Femur (tissue), 1 donor: ENCODE measurements around the gene ACHE.
"Not testable (repeated sequence)": the region's sequence is repeated elsewhere in the genome, so short reads cannot be mapped to it uniquely, and the experiment has no call there.

Experiments
- DNase-seq: peaks from one replicate; pipeline ENCODE4 v3.0.0-alpha.2; 2017

ACHE gene

DNA sequence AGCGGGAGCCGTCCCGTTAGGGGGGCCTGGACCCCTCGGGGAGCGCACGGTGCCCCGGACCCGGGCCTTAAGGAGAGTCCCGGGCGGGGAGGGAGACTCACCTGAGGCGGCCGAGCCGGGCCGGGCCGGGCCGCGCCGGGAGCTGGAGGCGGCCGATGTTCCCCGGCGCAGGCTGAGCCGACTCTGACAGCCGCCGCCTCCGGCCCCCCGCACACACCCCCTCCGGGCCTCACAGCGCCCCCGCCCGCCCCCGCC is at the start of gene ACHE:
TSS of gene ACHE (minus strand) at position 188 of the 255 bp plus-strand sequence. CDS start 1,656 bp downstream, outside the sequence.
- no peak for DNase-seq

DNA sequence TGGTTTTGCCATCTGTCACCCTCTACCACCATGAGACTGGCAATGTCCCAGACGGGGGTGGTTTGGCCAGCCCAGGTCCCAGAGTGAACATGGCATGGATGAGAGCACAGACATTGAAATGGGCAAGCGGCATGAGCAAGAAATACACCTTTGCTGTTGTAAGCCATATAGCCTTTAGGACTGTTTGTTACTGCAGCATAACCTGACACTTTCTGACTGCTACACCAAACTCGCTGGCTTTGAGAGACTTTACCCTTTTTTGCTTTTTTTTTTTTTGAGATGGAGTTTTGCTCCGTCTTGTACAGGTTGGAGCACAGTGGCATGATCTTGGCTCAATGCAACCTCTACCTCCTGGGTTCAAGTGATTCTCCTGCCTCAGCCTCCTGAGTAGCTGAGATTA is 48.5 kb upstream of the ACHE start:
- DNase-seq: no peak

DNA sequence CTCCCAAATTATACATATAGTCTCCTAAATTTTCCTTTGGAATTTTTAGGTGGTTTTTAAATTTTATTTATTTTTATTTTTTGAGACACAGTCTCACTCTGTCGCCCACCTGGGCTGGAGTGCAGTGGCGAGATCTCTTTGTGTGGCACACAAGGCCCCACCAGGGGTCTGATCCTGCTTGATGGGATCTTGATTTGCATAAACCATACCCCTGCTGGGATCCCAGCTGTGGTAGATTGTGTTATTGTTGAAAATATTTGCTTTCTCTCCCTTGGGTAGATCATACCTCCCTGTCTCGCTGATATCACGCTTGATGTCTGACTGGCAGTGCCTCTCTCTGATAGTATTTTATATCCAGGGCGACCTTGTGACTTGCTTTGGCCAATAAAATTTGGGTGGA is 48.0 kb upstream of the ACHE start:
- DNase-seq: no peak

DNA sequence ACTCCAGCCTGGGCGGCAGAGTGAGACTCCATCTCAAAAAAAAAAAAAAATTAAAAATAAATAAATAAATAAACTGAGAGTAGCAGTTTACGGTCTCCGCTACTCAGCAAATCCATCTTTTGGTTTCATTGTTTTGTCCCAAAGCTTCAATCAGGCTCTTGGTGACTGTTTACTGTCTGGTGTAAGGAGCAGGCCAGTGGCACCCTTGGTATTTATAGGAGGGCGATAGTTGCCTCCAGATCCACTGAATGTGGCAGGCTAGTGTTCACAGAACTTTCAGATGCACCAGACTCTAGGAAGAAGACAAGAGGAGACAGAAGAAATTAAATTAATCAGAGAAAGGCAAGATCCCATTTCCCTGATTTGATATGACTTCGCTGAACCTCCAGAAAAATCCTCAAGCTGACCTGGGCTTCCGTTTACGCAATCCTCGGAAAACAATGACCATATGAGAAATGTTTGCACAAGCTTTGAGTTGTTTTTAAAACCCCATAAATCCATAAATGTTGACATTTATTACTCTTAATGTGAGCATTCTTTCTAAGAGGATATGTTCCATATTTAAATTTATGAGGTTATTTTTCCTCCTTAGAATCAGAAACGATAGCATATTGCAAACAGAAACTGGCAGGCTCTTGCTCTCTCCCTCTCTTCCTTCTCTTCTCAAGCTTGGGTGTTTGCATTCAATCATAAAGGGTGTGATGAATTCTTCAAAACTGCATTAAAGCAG is 46.5 kb upstream of the ACHE start:
- DNase-seq: no peak

DNA sequence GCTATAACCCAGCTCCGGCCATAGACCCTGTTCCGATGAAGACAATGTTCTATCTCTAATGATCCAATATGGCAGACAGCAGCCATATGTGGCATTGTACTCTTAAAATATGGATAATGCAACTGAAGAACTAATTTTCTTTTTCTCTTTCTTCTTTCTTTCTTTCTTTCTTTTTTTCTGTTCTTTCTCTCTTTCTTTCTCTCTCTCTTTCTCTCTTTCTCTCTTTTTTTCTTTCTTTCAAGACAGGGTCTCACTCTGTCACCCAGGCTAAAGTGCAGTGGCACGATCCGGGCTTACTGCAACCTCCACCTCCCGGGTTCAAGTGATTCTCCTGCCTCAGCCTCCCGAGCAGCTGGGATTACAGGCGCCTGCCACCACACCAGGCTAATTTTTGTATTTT is 40.5 kb upstream of the ACHE start:
- not testable (repeated sequence) for DNase-seq

DNA sequence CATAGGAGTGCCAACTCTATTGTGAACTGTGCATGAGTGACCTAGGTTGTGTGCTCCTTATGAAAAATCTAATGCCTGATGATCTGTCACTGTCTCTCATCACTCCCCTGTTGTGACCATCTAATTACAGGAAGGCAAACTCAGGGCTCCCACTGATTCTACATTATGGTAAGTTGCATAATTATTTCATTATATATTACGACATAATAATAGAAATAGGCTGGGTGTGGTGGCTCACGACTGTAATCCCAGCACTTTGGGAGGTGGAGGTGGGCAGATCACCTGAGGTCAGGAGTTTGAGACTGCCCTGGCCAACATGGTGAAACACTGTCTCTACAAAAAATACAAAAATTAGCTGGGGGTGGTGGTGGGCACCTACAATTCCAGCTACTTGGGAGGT is 39.7 kb upstream of the ACHE start:
- DNase-seq: not testable (repeated sequence)

DNA sequence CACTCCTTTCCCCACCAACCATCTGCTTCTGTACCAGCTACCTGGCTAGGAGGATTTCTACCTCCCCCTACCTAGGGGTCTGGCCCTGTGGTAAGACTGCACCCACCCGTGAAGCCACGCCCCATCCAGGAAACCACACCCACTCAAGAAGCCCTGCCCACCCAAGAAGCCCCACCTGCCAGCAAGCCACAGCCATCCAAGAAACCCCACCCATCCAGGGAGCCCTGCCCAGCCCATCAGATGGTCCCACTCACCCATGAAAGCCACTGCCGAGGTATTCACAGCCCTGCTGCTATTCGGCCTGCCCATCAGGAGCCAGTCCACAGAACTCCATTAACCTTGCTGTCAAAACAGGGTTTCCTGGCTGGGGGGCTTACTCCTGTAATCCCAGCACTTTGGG is 38.0 kb upstream of the ACHE start:
- no peak for DNase-seq

DNA sequence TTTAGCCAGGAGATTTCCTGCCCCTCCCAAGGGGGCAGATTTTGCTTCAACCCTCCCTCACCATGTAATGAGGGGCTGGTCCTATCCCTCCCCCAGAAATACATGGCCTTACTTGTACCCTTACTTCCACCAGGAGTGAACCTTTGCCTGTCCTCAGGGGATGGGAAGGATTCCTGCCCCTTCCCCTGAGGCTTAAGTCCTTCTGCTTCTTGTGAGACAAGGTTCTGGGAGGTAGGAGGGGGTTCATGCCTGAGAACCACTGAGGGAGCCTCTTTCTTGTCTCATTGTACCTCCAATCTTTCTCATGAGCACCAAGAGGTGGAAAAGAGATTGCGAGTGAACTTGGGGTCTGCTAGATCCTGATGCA is 34.1 kb upstream of the ACHE start:
- no peak for DNase-seq

DNA sequence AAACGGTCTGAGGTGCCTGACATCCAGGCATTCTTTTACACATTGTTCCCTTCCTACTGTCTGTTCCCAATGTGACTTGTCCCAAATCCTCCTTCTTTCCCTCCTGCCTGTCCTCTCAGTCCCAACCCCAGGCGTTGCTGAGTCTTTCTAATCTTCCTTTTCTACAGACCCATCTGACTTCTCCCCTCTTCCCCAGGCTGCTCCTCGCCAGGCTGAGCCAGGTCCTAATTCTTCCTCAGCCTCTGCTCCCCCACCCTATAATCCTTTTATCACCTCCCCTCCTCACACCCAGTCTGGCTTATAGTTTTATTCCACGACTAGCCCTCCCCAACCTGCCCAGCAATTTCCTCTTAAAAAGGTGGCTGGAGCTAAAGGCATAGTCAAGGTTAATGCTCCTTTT is 27.9 kb upstream of the ACHE start:
- DNase-seq: not testable (repeated sequence)

DNA sequence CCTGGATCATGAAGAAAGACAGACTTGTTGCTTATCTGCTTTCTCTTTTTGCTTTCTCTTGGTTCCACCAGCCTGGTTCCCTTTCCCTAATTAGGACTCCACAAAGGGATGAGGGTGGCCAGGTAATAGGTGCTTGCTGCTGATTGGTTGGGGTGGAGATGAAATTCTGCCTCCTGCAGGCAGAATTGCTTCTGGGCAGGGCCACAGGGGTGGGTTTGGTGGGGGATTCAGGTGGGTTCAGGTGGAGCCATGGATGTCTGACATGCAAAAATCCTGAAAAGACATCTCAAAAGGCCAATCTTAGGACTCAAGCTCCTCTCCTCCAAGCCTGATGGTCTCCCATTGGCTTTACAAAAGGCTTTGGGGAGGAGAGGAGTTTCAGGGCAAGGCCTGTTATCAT is 25.4 kb upstream of the ACHE start:
- no peak for DNase-seq

DNA sequence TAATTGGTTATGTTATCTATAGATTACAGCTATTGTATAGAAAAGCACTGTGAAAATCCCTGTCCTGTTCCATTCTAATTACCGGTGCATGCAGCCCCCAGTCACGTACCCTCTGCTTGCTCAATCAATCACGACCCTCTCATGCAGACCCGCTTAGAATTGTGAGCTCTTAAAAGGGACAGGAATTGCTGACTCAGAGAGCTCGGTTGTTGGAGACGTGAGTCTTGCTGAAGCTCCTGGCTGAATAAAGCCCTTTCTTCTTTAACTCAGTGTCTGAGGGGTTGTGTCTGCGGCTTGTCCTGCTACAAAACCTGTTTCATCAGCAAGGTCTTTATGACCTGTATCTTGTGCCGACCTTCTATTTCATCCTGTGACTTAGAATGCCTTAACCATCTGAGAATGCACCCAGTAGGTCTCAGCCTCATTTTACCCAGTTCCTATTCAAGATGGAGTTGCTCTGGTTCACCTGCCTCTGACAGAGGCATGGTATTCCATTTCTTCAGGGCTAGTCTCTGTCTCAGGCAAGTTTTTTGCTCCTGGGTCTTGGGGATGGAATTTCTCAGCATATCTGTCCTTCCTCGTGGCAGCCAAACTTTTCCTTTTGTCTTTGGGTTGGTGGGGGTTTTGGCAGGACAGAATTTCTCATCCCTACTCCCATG is 24.2 kb upstream of the ACHE start:
- not testable (repeated sequence) for DNase-seq

DNA sequence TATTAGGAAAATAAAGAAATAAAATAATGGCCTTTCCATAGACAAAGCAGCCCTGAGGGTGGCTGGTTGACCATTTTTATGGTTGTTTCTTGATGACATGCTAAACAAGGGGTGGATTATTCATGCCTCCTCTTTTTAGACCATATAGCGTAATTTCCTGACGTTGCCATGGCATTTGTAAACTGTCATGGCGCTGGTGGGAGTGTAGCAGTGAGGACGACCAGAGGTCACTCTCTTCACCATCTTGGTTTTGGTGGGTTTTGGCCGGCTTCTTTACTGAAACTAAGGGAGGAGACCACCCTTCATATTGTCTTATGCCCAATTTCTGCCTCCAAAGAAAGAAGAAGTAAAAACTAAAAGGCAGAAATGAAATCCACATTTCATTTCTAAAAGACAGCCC is 23.6 kb upstream of the ACHE start:
- not testable (repeated sequence) for DNase-seq

DNA sequence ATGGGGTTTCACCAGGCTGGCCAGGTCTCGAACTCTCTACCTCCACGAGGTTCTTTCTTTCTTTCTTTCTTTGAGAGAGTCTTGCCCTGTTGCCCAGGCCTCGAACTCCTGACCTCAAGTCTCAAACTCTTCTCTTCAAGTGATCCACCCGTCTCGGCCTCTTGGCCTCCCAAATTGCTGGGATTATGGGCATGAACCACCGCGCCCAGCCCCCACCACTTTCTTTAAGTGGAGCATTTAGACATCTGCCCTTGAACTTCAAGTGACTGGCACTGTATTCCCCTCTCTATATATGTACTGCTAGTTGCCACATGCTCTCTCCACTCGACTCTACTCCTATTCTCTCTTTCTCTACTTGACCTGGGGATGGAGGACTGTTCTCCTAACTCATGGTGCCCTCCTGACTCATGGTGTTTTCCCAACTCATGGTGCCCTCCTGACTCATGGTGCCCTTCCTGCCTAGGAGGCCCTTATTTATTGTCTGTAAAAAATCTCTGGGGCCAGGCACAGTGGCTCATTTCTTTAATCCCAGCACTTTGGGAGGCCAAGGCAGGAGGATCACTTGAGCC is 19.3 kb upstream of the ACHE start:
- DNase-seq: no peak

DNA sequence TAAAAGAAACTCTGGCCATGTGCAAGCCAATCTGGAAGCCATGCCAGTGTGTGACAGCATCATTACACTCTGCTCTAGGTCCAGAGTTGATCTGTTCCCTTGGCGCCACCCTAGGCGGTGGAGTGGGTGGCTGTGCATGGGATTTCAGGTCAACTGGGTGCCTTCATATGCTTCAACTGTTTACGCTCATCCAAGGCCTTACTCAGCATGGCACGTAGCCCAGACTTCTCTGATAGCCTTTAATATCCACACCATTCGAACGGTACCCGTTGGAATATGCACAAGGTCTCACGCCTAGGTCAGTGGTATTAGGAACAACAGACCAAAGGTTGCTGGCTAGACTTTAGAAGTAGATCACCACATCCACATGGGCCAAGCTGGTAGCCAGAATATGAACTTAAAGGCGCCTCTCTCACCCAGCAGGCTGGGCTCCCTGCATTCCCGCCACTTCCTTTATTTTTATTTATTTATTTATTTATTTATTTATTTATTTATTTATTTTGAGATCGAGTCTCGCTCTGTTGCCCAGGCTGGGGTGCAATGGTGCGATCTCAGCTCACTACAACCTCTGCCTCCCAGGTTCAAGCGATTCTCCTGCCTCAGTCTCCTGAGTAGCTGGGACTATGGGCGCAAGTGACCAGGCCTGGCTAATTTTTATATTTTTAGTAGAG is 18.7 kb upstream of the ACHE start:
- no peak for DNase-seq

DNA sequence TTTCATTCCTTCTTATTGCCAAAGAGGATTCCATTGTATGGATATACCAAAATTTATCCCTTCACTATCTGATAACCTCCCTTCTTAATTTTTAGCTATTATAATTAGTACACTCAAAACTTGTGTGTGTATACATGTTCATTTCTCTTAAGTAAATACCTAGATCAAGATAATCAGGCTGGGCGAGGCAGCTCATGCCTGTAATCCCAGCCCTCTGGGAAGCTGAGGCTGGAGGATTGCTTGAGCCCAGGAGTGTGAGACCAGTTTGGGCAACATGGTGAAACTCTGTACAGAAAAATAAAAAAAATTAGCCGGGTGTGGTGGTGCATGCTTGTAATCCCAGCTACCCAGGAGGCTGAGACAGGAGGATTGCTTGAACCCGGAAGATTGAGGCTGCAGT is 15.8 kb upstream of the ACHE start:
- DNase-seq: no peak

DNA sequence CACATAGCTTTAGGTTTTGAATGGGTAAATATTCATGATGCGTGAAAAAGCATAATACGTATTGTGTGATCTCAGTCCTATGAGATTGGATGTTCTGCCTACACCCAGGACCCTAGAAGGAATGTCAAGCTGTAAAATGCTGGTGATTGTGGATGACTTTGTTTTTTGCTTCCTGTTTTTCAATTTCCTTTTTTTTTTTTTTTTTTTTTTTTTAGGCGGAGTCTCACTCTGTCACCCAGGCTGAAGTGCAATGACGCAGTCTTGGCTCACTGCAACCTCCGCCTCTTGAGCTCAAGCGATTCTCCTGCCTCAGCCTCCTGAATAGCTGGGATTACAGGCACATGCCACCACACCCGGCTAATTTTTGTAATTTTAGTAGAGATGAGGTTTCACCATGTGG is 14.8 kb upstream of the ACHE start:
- DNase-seq: not testable (repeated sequence)

DNA sequence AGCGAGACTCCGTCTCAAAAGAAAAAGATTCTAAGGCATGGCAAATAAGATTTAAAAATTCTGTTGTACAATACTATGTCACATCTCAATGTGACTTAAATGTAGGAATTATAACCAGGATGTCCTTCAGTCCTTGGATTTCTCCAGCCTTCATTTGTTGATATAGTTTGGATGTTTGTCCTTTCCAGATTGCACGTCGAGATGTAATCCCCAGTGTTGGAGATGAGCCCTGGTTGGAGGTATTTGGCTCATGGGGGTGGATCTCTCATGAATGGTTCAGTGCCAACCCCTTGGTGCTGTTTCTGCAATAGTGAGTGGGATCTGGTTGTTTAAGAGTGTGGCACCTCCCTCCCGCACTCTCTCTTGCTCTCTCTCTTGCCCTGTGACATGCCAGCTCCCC is 12.8 kb upstream of the ACHE start:
- no peak for DNase-seq

DNA sequence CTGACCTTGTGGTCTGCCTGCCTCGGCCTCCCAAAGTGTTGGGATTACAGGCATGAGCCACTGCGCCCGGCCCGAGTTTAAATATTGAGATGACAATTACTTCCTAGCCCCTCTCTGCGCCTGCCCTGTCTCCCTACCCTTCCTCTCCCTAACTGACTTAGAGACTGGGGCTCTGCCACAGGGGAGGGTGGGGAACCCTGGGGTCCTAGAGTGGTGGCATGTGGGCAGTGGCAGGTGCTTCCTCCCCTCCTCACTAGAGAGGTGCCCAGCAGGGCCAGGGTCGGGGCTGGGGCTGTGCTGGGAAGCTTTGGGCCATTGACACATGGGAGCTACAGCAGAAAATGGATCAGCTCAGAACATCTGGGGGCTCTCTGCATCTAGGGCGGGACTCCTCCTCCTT is 7.0 kb upstream of the ACHE start:
- no peak for DNase-seq

DNA sequence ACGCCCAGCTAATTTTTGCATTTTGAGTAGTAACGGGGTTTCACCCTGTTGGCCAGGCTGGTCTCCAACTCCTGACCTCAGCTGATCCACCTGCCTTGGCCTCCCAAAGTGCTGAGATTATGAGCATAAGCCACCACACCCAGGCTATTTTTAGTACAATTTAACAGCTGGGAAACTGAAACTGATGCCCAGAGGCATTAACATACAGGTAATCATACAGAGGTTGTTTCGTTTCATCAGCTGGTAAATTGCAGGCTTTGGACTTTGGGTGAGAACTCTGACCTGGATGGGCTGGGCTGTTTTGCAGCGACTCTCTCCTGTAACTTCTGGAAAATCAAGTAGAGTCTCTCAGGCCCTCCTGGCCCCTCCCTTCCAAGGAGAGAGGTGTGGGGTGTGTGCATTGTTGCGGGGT is 6.2 kb upstream of the ACHE start:
- no peak for DNase-seq

DNA sequence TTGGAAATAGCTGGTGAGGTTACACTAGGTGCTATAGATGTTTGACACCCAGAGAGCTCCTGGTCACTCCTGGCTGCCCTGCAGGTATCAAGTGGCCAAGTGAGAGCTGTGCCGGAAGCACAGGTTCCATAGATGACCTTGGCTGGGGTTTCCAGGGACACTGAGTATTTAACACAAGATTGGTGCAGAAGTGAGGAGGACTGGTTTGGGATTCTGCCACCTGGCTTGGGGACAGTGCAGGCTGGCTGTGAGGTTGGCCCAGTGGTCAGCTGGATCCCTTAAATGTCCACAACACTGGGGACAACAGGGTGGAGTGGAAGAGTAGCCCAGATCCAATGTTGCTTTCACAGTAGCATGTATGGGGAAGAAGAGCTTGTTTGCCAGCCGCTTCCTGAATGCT is 5.3 kb upstream of the ACHE start:
- DNase-seq: no peak

DNA sequence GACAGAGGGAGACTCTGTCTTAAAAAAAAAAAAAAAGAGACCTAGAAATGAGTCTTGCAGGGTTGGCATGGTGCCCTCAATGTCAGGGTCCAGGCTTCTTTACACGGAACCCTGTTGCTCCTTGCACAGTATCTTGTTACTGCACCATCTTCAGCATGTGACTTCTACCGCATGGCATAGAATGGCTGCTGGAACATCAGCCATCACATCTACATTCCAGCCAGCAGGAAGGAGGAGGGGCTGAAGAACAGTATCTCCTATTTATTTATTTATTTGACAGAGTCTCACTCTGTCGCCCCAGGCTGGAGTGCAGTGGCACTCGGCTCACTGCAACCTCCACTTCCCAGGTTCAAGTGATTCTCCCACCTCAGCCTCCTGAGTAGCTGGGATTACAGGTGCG is 3.7 kb upstream of the ACHE start:
- DNase-seq: no peak

DNA sequence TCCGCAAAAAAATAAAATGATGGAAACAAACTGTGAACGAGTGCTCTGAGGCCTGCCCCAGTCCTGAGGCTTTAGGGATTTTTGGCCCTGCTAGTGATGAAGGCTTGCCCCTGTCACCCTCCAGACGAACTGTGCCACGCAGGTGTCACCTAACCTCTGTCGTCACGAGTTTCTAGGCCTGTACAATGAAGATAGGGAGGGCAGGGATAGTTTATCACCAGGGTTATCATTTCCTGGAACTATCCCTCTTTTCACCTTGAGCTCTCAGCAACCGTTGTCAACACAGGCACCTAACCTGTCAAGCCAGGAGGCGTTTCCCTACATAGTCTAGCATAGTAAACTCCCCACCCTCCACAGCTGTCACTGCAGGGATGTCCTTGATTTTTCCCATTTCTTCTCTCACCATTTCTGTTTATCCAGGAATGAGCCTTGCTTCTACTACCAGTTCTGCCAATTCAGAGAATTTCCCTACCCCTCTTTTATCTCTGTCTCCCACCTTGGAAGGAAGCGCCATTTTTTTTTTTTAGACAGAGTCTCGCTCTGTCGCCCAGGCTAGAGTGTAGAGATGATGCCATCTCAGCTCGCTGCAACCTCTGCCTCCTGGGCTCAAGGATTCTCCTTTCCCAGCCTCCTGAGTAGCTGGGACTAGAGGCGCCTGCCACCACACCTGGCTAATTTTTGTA is 2.2 kb upstream of the ACHE start:
- DNase-seq: no peak

DNA sequence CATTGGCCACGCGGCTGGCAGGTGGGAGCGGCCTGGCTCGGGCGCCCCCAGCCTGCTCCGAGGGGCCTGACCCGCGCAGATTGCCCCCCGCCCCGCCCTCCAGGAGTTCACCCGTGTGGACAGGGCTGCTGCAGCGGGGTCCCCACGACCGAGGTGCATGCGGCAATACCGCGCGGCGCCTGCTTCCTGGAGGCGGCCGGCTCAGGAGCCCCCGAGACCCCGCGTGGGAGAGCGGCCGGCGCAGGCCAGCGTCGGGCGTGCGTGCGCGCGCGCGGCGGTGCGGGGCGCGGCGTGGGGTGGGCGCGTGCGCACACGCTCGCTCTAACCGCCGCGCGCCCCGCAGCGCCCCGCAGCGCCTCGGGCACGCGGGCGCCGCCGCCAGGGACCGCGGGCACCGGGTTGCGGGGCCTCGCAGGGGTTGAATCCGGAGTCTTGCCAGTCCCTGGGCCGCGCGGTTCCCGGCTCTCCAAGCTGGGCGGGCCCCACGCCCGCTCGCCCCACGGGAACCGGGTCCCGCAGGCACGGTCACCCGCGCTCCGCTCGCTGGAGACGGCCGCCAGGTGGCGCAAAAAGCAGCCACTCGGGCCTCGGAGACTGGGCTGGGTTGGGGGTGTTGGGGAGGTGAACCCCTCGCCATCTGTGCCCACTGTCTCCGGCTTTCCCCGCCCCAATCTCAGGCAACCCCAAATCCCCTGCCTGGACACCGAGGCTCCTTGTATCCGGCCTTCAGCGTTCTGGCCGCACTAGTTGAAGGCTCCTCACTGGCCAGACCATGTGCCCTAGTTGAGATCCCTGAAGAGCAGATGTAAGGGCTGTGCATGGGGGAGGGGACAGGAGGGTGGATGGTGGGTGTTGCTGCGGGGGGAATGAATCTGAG is 1.3 kb upstream of the ACHE start:
- peak; percentile 58 for DNase-seq
